GM23338 (cell line): ENCODE data around the gene MAN1A2. TPM values are rescaled to one million over a fixed set of nuclear protein-coding genes. Genes with fewer than 3 reads are reported as not detected.

Experiments used
- ATAC-seq: fragments of 200-7000 bp; cut with Tn5 transposase; 3 replicates; pipeline ENCODE4 v1.9.1; 2020
- DNase-seq: peaks from one replicate; pipeline ENCODE4 v3.0.0-alpha.2; 2015; ENCODE audit warnings: low spot score
- H2AFZ ChIP-seq: fragments of 200-600 bp; sonication (generic); 2 replicates; pipeline ENCODE4 v1.8.0; 2016; ENCODE audit warnings: antibody characterized with exemption, mild to moderate bottlenecking, moderate library complexity
- H3F3A ChIP-seq: fragments of 200-600 bp; sonication (generic); replicated peaks from 2 replicates; pipeline ENCODE4 v1.8.0; 2017; ENCODE audit warnings: antibody characterized with exemption, mixed run types, low read depth
- H3K27ac ChIP-seq: fragments of 200-600 bp; sonication (generic); 2 replicates; pipeline ENCODE4 v1.6.1; 2016; ENCODE audit warnings: low read depth
- H3K27me3 ChIP-seq: fragments of 200-600 bp; sonication (generic); 2 replicates; pipeline ENCODE4 v1.8.0; 2016; ENCODE audit warnings: mild to moderate bottlenecking, mixed run types, moderate library complexity; ENCODE audit not compliant: insufficient read depth
- H3K36me3 ChIP-seq: fragments of 200-600 bp; sonication (generic); 2 replicates; pipeline ENCODE4 v1.8.0; 2016; ENCODE audit warnings: mild to moderate bottlenecking; ENCODE audit not compliant: insufficient read depth
- H3K4me1 ChIP-seq: fragments of 200-600 bp; sonication (generic); 2 replicates; pipeline ENCODE4 v1.8.0; 2016; ENCODE audit warnings: mild to moderate bottlenecking, moderate library complexity; ENCODE audit not compliant: insufficient read depth
- H3K4me2 ChIP-seq: fragments of 200-600 bp; sonication (generic); 2 replicates; pipeline ENCODE4 v1.7.1; 2017; ENCODE audit warnings: mixed run types
- H3K4me3 ChIP-seq: fragments of 200-600 bp; sonication (generic); 2 replicates; pipeline ENCODE4 v1.6.1; 2016; ENCODE audit warnings: mixed run types
- H3K79me2 ChIP-seq: fragments of 200-600 bp; sonication (generic); replicated peaks from 2 replicates; pipeline ENCODE4 v1.8.0; 2017; ENCODE audit warnings: mild to moderate bottlenecking; ENCODE audit not compliant: insufficient read depth
- H3K9me2 ChIP-seq: fragments of 200-600 bp; sonication (generic); 2 replicates; pipeline ENCODE4 v1.8.0; 2017; ENCODE audit not compliant: insufficient read depth
- H4K20me1 ChIP-seq: fragments of 200-600 bp; sonication (generic); replicated peaks from 2 replicates; pipeline ENCODE4 v1.8.0; 2017; ENCODE audit warnings: mild to moderate bottlenecking; ENCODE audit not compliant: insufficient read depth
- H3K27ac Mint-ChIP-seq: 2 replicates; pipeline ENCODE4 v1.8.0; 2020; ENCODE audit warnings: inconsistent platforms, mild to moderate bottlenecking, moderate library complexity, mixed read lengths
- H3K27me3 Mint-ChIP-seq: 3 replicates; pipeline ENCODE4 v1.8.0; 2022; ENCODE audit warnings: low read depth, mild to moderate bottlenecking, moderate library complexity, mixed read lengths, inconsistent platforms; ENCODE audit not compliant: insufficient read depth, poor library complexity
- H3K36me3 Mint-ChIP-seq: 3 replicates; pipeline ENCODE4 v1.8.0; 2021; ENCODE audit warnings: low read depth, mild to moderate bottlenecking, inconsistent platforms, moderate library complexity, mixed read lengths
- H3K4me1 Mint-ChIP-seq: 3 replicates; pipeline ENCODE4 v1.8.0; 2020; ENCODE audit warnings: mild to moderate bottlenecking, inconsistent platforms, mixed read lengths
- H3K4me3 Mint-ChIP-seq: 3 replicates; pipeline ENCODE4 v1.8.0; 2021; ENCODE audit warnings: moderate library complexity, mild to moderate bottlenecking, inconsistent platforms, mixed read lengths
- H3K9me3 Mint-ChIP-seq: 3 replicates; pipeline ENCODE4 v1.8.0; 2020; ENCODE audit warnings: moderate library complexity, mild to moderate bottlenecking, inconsistent platforms, mixed read lengths
- EZH2phosphoT487 ChIP-seq: fragments of 200-600 bp; sonication (generic); IDR thresholded peaks from one replicate; pipeline ENCODE4 v1.8.1; 2018; ENCODE audit warnings: antibody characterized with exemption; ENCODE audit not compliant: unreplicated experiment
- JUNB ChIP-seq: IDR thresholded peaks from one replicate; pipeline ENCODE4 v1.6.1; 2016; ENCODE audit warnings: antibody characterized with exemption; ENCODE audit not compliant: unreplicated experiment
- NANOG ChIP-seq: IDR thresholded peaks from 2 replicates; pipeline ENCODE4 v1.6.1; 2016; ENCODE audit warnings: antibody characterized with exemption, borderline replicate concordance
- REST ChIP-seq: IDR thresholded peaks from one replicate; pipeline ENCODE4 v1.6.1; 2018; ENCODE audit warnings: antibody characterized with exemption; ENCODE audit not compliant: unreplicated experiment
- STAT1 ChIP-seq: IDR thresholded peaks from one replicate; pipeline ENCODE4 v1.6.1; 2016; ENCODE audit warnings: antibody characterized with exemption; ENCODE audit not compliant: unreplicated experiment
- ZNF331 ChIP-seq: fragments of 250-450 bp; sonication (Bioruptor Pico); IDR thresholded peaks from 2 replicates; pipeline ENCODE4 v1.5.0; 2020; ENCODE audit warnings: low read depth, mild to moderate bottlenecking, moderate library complexity
- ZNF462 ChIP-seq: fragments of 250-450 bp; sonication (Bioruptor Pico); IDR thresholded peaks from 2 replicates; pipeline ENCODE4 v1.5.0; 2020; ENCODE audit warnings: mild to moderate bottlenecking, moderate library complexity
- polyA plus RNA-seq: library from polyadenylated mRNA; unstranded; fragments of >200 nt; fragmentation: Nextera tagmentation; extraction: Ambion mirVana; gene quantifications from 2 replicates; pipeline ENCODE4 v1.2.1, GENCODE V29; 2016
- total RNA-seq: library from RNA; depleted of rRNA; stranded (reverse); fragments of >200 nt; shearing (Covaris generic); gene quantifications from 2 replicates; pipeline ENCODE4 v1.2.3, GENCODE V29; 2014

The MAN1A2 gene
- total and polyA plus RNA-seq, 2 experiments from 2014 or later, result 18.6 to 22.2 TPM

- TF ChIP-seq ZNF462 (CRISPR knock-in tag) (no peak), ZNF331 (CRISPR knock-in tag) (no peak), JUNB (no peak), EZH2phosphoT487 (no peak), REST (no peak)
These were observed 192.7 kb downstream of the MAN1A2 start (continued) for GRCh38 chr1:117559985-117560384.

- Mint-ChIP-seq H3K36me3 (peaks cover 13% of the 10 kb centered on the region), H3K27ac (no peak overlapping the region), H3K27me3 (peaks cover 4% of the 10 kb centered on the region), H3K4me1 (peaks cover 2% of the 10 kb centered on the region; the same call in 1 of the 3 replicates), H3K4me3 (no peak overlapping the region), H3K9me3 (peaks cover 24% of the 10 kb centered on the region)
- Histone ChIP-seq H3K9me2 (no peaks in the 10 kb centered on the region; the same call in 1 of the 2 replicates), H3K4me1 (no peaks in the 10 kb centered on the region), H3F3A (no peaks in the 10 kb centered on the region), H3K27me3 (no peaks in the 10 kb centered on the region), H3K4me2 (no peak overlapping the region), H3K79me2 (no peaks in the 10 kb centered on the region), H3K27ac (no peak overlapping the region), H3K4me3 (no peak overlapping the region), H3K36me3 (no peaks in the 10 kb centered on the region), H2AFZ (no peak overlapping the region), H4K20me1 (no peaks in the 10 kb centered on the region)
- ATAC-seq (no peak), DNase-seq (no peak)
- no peak for TF ChIP-seq STAT1
- no peak for TF ChIP-seq REST
- TF ChIP-seq NANOG, result no peak
These were observed 193.8 kb downstream of the MAN1A2 start for GRCh38 chr1:117561071-117561470.
